HG03060 (cell line): Measurements from ENCODE around the gene ADD3.
A peak's percentile ranks its signal among the peaks of the same experiment; 100 is the strongest.
"Not testable (repeated sequence)": the region's sequence is repeated elsewhere in the genome, so short reads cannot be mapped to it uniquely, and the experiment has no call there.

Experiments
- ATAC-seq: cut with Tn5 transposase; IDR thresholded peaks from one replicate; pipeline ENCODE4 v1.9.1; 2021; ENCODE audit warnings: low read depth, moderate number of reproducible peaks; ENCODE audit not compliant: unreplicated experiment

The ADD3 gene

GRCh38 chr10:110032801-110033700 lies 25.3 kb downstream of the ADD3 start:
- no peak for ATAC-seq

GRCh38 chr10:110033701-110034235 lies 26.0 kb downstream of the ADD3 start:
- ATAC-seq: no peak

DNA sequence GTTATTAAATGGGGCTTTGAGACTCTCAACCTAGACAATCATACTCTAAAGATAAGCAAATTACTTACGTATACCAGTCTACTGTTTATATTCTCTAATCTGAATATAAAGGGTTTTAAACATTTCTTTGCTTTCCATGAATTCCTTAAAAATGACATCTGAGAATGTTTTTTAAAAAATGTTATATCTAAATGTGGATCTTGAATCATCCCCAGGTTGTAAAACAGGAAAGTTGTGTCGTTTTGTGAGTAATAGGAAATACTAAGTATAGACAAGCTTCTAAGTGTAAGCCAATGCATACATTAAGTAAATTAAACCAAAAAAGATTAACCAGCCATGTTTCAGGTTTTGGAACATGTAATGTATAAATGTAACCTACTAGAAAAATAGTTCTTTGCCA lies 26.8 kb downstream of the ADD3 start:
- no peak for ATAC-seq

- ATAC-seq: no peak
Measured at GRCh38 chr10:110035070-110035921, 27.5 kb downstream of the ADD3 start.

DNA sequence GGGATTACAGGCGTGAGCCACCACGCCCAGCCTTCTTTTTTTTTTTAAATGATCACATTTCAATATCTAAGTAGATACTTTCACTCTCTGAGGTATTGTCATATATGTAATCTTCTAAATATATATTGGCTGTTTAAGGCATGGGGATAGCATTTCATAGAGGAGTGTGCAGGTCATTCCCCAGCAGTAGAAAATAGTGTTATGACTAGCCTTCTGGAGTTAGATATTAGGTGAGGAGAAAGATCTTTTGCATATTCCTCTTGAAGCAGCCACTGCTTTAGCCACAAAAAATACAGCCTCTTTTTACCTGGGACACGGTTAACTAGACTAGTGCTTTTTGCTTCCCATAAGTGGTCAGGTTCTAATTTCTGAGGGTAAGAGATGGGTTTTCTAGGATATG lies 28.9 kb downstream of the ADD3 start:
- peak; percentile 79 for ATAC-seq

DNA sequence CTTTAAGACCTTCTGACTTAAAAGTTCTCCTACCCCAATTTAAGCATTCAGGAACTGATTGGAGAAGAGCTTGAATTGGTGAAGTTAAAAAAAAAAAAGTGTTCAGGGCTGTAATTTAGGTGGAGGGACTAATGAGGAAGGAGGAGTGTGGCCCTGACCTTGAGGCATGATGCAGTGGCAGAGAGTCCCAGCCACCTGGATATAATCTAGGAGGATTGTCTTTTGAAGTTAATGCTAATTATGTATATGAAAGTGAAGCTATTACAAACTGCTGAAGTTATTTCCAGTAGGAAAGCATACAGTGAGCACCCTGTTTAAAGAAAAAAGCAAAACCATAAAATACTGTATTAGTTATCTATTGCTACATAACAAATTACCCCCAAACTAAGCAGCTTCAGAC lies 31.5 kb downstream of the ADD3 start:
- no peak for ATAC-seq

DNA sequence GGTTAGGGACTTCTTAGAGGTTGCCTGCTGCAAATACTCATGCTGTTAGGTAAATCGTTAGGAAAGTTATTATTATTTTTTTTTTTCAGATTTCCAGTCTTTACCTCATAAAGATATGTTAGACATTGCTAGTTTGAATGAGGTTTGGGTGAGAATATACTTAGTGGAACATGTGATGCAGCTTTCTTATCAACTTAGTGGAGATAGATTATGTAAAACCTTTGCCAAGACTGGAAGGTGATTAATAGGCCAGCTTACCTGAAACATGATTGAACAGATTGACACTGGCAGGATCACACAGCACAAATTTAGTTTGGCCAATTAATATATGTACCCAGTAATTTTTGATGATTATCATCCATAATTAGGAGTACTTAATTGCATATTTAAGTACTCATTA lies 32.3 kb downstream of the ADD3 start:
- no peak for ATAC-seq

GRCh38 chr10:110040767-110041478 lies 33.1 kb downstream of the ADD3 start:
- ATAC-seq: no peak

- ATAC-seq: no peak
Measured at GRCh38 chr10:110041479-110041829, 33.7 kb downstream of the ADD3 start.

DNA sequence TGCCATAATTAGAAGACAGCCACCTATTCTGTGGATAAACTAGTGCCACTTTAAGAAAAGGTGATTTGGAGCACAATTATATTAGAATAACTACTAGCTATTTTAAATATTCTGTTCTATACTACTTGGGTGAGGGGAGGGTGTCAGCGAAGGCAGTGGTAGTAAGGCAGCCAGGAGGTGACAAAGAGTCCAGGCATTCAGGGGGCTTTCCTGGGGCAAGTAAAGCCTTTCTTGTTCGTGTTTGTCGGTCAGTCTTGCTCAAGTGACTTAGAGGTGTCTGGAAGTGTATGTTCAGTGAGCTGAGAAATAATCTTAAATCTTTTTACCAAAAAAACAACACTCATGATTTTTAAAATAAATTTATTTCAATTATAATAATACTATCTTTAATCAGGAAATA lies 34.4 kb downstream of the ADD3 start:
- ATAC-seq: no peak

DNA sequence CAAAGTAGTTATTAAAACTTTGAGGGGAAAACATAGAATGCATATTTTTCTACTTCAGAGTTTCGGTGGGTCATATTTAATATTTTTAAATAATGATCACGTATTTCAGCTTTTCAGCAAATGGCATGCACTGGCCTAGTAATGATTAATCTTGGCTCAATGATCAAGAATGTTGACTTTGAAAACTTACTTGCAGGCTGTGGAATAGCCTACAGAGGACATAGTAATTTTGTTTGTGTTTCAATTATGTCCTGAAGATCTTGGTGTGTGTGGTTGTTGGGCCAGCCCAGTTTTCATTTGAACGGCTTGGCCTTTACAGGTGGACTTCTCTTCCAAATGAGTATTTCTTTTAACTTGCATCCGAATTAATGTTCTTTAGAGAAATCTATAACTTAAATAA lies 35.1 kb downstream of the ADD3 start:
- no peak for ATAC-seq

DNA sequence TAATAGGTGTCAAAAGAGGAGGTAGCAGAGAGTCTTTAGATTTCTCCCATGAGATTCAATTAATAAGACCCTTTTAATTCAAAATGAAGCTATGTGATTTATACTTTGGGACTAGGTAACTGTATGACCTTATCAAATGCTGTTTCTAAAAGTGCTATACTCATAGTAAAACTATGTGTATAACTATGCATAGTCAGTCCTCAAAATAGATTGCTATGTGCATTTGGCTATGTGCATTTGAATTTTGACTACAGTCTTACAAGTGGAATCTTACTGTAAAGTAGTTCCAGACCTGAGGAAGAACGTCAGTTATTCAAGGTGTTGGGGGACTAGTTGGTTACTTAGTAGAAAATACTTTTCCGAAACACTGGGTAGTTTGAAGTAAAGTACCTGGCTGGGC lies 36.9 kb downstream of the ADD3 start:
- no peak for ATAC-seq

DNA sequence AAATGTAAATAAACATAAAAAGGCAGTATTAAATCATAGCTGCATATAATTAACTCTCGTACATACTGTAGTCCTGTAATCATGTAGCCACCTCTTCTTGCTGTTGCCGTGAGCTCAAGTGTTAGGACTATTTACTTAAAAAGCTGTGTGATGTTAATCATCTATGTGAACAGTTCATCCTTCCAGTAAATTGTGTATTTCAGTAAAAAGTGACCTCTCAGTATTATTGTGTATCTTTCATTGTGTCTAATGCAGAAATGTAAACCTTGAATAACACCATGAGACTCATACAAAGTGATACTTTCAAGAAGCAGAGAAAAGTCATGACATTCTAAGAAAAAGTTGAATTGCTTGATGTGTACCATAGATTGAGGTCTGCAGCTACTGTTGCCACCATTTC lies 38.0 kb downstream of the ADD3 start:
- no peak for ATAC-seq

GRCh38 chr10:110048145-110048544 lies 40.4 kb downstream of the ADD3 start:
- ATAC-seq: not testable (repeated sequence)

DNA sequence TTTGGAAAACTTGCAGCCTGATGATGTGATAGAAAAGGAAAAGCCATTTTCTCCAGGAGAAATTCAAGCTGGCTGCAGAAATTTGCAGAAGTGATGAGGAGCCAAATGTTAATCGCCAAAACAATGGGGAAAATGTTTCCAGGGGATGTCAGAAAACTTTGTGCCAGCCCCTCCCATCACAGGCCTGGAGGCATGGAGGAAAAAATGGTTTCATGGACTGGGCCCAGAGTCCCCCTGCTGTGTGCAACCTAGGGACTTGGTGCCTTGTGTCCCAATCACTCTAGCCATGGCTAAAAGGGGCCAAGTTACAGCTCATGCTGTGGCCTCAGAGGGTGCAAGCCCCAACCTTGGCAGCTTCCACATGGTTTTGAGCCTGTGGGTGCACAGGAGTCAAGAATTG lies 41.0 kb downstream of the ADD3 start:
- no peak for ATAC-seq

GRCh38 chr10:110049889-110050591 lies 42.3 kb downstream of the ADD3 start:
- ATAC-seq: not testable (repeated sequence)

GRCh38 chr10:110051487-110051886 lies 43.7 kb downstream of the ADD3 start:
- no peak for ATAC-seq

- ATAC-seq: no peak
Measured at GRCh38 chr10:110052916-110053315, 45.1 kb downstream of the ADD3 start.

- no peak for ATAC-seq
Measured at GRCh38 chr10:110056822-110057221, 49.0 kb downstream of the ADD3 start.

GRCh38 chr10:110057456-110057855 lies 49.7 kb downstream of the ADD3 start:
- ATAC-seq: no peak
